ENCODE results near the gene ALDH7A1.
"Not testable (repeated sequence)": the region's sequence is repeated elsewhere in the genome, so short reads cannot be mapped to it uniquely, and the experiment has no call there.

The ALDH7A1 gene

GRCh38 chr5:126594748-126595485 is at the start of gene ALDH7A1:
ALDH7A1 (minus strand) TSS chr5:126595219; CDS start chr5:126595198, 21 bp downstream.
- peak; percentile 84 for DNase-seq (ENCODE audit: low read depth, low spot score)

DNA sequence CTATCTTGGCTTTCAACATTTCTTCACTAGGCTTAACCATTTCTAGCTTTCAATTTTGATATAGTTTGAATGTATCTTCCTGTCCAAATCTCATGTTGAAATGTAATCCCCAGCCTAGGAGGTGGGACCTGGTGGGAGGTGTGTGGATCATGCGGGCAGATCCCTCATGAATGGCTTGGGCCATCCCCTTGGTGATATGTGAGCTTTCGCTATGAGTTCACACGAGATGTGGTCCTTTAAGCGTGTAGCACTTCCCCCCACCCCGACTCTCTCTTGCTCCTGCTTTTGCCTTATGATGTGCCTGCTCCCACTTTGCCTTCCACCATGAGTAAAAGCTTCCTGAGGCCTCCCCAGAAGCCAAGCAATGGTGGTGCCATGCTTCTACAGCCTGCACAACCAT is 46.4 kb upstream of the ALDH7A1 start:
- no peak for DNase-seq (ENCODE audit: low read depth, low spot score)

DNA sequence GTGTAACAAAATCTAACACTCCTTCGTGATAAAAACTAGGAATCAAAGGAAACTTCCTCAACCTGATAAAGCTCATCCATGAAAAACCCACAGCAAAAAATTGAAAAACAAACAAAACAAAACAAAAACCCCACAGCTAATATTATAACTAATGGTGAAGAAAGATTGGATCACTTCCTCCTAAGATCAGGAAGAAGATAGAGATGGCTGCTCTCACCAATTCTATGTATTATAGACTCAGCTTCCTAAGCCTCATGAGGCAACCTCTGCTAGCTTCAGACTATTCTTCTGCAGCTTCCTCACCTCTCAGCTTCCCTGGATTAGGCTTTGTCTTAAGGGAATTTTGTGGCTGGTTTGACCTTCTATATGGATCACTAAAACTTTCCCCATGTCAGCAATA is 45.8 kb upstream of the ALDH7A1 start:
- DNase-seq (ENCODE audit: low read depth, low spot score), result no peak

DNA sequence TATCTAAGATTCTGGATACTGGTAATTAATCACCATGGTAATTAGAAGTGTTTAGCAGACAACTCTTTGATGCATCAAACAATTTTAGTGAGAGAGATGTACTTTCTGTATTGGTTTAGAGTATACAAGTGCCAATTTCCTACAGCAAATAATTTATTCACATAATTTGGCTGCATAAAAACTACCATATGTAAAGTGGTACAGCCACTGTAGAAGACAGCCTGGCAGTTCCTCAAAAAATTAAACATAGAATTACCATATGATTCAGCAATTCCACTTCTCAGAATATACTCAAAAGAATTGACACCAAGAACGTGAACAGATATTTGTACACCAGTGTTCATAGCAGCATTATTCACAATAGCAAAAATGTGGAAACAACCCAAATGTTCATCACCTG is 41.9 kb upstream of the ALDH7A1 start:
- no peak for DNase-seq (ENCODE audit: low read depth, low spot score)

- no peak for DNase-seq (ENCODE audit: low read depth, low spot score)
These were observed 40.6 kb upstream of the ALDH7A1 start for GRCh38 chr5:126635585-126635984.

DNA sequence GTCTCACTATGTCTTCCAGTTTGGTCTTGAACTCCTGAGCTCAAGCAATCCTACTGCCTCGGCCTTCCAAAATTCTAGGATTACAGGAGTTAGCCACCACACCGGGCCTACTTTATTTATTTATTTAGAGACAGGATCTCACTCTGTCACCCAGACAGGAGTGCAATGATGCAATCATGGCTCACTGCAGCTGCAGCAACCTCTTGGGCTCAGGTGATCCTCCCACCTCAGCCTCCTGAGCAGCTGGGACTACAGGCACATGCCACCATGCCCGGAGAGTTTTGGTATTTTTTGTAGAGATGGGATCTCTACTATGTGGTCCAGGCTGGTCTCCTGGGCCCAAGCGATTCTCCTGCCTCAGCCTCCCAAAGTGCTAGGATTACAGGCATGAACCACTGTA is 38.5 kb upstream of the ALDH7A1 start:
- no peak for DNase-seq (ENCODE audit: low read depth, low spot score)

DNA sequence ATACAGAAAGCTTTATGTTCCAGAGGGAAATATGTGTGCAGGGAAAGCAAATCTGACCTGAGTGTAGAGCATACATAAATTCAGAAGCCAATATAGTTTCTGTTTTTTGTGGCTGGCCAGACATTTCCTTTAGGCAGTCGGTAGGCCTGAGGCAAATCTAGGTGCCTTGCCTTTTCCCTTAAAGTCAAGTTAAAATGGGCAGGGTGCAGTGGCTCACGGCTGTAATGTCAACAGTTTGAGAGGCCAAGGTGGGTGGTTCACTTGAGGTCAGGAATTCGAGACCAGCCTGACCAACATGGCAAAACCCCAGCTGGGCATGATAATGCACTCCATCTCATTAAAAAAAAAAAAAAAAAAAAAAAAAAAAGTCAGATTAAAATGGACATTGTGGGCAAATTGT is 36.9 kb upstream of the ALDH7A1 start:
- no peak for DNase-seq (ENCODE audit: low read depth, low spot score)

DNA sequence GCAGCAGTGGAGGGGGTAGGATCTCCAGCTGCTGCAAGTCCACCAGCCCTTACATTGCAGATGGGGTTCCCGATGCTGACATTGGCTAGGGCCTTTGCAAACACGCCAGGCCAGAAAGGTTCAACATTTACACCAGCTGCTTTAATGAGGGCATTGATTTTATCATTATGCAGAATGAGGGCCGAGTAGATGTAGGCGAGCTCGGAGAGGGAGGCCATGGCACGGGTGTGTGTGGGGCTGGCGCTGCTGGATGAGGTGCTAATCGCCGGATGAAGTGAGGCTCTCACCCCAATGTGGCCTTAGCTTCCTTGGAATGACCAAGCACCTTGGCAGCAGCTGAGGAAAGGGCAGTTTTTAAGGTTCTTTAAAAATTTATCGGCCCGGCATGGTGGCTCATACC is 33.1 kb upstream of the ALDH7A1 start:
- no peak for DNase-seq (ENCODE audit: low read depth, low spot score)

- DNase-seq (ENCODE audit: low read depth, low spot score), result no peak
These were observed 29.5 kb upstream of the ALDH7A1 start for GRCh38 chr5:126624534-126624933.

- no peak for DNase-seq (ENCODE audit: low read depth, low spot score)
These were observed 24.8 kb upstream of the ALDH7A1 start for GRCh38 chr5:126619781-126620180.

GRCh38 chr5:126617603-126618002 is 22.6 kb upstream of the ALDH7A1 start:
- DNase-seq (ENCODE audit: low read depth, low spot score), result not testable (repeated sequence)

- no peak for DNase-seq (ENCODE audit: low read depth, low spot score)
These were observed 20.3 kb upstream of the ALDH7A1 start for GRCh38 chr5:126615286-126615685.

DNA sequence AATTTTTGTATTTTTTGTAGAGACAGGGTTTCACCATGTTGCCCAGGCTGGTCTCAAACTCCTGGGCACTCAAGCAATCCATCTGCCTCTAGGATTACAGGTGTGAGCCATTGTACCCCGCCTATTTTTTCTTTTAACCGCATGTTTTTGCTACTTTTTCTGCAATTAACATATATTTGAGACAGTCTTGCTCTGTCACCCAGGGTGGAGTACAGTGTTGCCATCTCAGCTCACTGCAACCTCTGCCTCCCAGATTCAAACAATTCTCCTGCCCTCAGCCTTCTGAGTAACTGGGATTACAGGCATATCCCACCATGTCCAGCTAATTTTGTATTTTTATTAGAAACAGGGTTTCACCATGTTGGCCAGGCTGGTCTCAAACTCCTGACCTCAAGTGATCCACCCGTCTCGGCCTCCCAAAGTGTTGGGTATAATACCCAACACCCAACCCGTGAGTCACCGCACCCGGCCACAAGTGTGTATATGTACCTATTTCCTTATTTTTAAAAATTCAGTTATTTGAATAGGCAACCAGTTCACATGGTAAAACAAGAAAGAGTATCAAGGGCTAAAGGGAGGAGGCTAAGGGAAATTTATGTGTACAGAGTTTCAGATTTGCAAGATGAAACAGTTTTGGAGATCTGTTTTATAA is 19.0 kb upstream of the ALDH7A1 start:
- no peak for DNase-seq (ENCODE audit: low read depth, low spot score)

DNA sequence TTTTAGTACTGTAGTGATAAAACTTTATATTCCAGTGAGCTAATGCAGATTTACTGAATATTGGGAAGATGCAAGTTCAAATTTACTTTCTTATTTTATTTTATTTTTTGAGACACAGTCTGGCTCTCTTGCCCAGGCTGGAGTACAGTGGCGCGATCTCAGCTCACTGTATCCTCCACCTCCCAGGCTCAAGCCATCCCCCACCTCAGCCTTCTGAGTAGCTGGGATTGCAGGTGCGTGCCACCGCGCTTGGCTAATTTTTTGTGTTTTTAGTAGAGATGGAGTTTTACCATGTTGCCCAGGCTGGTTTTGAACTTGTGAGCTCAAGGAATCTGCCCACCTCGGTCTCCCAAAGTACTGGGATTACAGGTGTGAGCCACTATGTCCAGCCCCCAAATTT is 15.6 kb upstream of the ALDH7A1 start:
- DNase-seq (ENCODE audit: low read depth, low spot score), result no peak

GRCh38 chr5:126610160-126610559 is 15.1 kb upstream of the ALDH7A1 start:
- DNase-seq (ENCODE audit: low read depth, low spot score), result no peak

- DNase-seq (ENCODE audit: low read depth, low spot score), result no peak
These were observed 10.5 kb upstream of the ALDH7A1 start for GRCh38 chr5:126605525-126605924.

DNA sequence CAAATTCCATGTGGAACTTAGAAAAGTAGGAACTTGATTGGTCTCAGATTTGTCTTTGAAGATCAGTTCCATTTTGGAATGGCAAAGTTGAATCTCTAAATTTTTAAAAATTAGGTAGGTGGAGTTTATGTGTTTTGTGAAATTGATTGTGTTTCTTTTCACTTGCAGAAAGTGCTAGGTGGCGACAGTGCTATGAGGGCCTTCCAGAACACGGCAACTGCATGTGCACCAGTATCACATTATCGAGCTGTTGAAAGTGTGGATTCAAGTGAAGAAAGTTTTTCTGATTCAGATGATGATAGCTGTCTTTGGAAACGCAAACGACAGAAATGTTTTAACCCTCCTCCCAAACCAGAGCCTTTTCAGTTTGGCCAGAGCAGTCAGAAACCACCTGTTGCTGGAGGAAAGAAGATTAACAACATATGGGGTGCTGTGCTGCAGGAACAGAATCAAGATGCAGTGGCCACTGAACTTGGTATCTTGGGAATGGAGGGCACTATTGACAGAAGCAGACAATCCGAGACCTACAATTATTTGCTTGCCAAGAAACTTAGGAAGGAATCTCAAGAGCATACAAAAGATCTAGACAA is 8.5 kb upstream of the ALDH7A1 start:
- DNase-seq (ENCODE audit: low read depth, low spot score), result no peak

GRCh38 chr5:126600631-126601511 is 5.9 kb upstream of the ALDH7A1 start, which contains the start of gene PHAX:
PHAX (plus strand) TSS chr5:126600947; CDS start chr5:126600963, 16 bp downstream.
- no peak for DNase-seq (ENCODE audit: low read depth, low spot score)

- DNase-seq (ENCODE audit: low read depth, low spot score), result not testable (repeated sequence)
These were observed 5.1 kb upstream of the ALDH7A1 start for GRCh38 chr5:126599971-126600630.

DNA sequence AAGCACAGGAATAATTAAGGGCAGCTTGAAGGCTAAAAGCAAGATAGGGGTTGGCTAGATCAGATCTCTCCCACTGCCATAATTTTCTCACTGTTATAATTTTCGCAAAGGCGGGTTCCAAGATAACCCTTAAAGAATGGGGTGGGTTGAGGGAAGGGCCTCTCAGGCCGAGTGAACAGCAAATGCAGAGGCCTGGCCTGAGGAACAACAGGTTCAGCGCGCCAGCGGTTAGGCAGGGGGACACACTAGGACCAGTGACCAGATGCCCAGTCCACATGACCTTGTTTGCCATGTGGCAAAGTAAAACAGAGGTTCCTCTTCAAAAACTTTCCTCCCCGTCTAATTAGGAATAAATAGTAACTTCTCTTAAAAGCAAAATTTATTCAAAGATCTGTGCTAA is 4.5 kb upstream of the ALDH7A1 start:
- DNase-seq (ENCODE audit: low read depth, low spot score), result no peak

DNA sequence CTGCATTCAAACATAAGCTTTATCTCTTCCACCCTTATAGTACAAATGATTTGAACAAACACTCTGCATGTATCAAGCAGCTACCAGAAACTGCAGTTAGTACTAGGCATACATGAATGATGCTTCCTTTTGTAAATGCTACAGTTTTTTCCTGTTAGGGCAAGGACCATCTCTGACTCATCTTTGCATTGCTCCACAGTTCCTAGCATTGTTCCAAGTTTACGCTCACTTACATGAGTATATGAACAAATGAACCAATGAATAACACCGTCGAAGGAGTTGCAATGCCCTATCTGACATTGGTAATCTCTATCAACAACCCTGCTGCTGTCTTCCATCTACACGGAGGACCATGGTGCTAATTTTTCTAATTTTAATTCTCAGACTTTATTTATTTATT is 2.1 kb upstream of the ALDH7A1 start:
- no peak for DNase-seq (ENCODE audit: low read depth, low spot score)

All from smooth muscle cell of the brain vasculature (primary cell).